Testis (tissue), 2 donors: ENCODE results near the gene ALG11.

Experiments used
- CTCF ChIP-seq, 3 experiments: fragments of 450-650 bp in 2 of 3; fragments of 200-600 bp in 1 of 3; sonication (generic) in 1 of 3; IDR thresholded peaks; one replicate each; pipeline ENCODE4 v1.5.1; 2016 to 2019; ENCODE audit warnings: antibody characterized with exemption in 3 of 3, mild to moderate bottlenecking in 2 of 3, moderate library complexity in 1 of 3
- POLR2A ChIP-seq: fragments of 450-650 bp; IDR thresholded peaks from one replicate; pipeline ENCODE4 v1.6.1; 2017; ENCODE audit warnings: antibody characterized with exemption, mild to moderate bottlenecking, moderate library complexity

- TF ChIP-seq CTCF (IDR thresholded peaks at IDR 0.05) (no peak), POLR2A (no peak)
Observed at GRCh38 chr13:52048516-52048915, 36.3 kb downstream of the ALG11 start.
